Astrocyte (in vitro differentiated cells and primary cell): ENCODE data around the gene MUC6.

Source experiments
- CTCF ChIP-seq: IDR thresholded peaks from 2 replicates; pipeline ENCODE4 v1.5.1; 2011; ENCODE audit warnings: low read depth, mild to moderate bottlenecking, inconsistent platforms, low read length, moderate library complexity; ENCODE audit not compliant: insufficient read depth
- EZH2 ChIP-seq: IDR thresholded peaks from 2 replicates; pipeline ENCODE4 v1.6.1; 2012; ENCODE audit warnings: mild to moderate bottlenecking, low read length, inconsistent platforms; ENCODE audit not compliant: insufficient read depth

DNA sequence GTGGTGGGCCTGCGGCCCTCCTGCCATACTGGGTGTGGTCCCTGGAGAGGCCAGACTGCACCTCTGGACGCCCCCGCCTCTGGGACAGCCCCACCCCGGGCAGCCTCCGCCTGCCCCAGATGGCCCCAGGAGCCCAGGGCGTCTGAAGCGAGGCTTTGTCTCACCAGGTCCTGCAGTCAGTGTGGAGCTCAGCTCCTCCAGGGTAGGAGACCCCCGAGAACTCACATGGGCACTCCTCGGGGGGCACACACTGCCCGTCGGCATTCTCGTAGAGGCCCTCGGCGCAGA is 10.4 kb downstream of the MUC6 start:
- TF ChIP-seq CTCF = no peak
- TF ChIP-seq EZH2 = no peak
